Smooth muscle cell (in vitro differentiated cells): ENCODE measurements around the gene SLC38A10. TPM values are rescaled to one million over a fixed set of nuclear protein-coding genes. Genes with fewer than 3 reads are reported as not detected.

Source experiments
- DNase-seq: peaks from one replicate; lab custom pipeline; 2025; ENCODE audit not compliant: unreplicated experiment; lab: John Stamatoyannopoulos, UW
- H2AFZ ChIP-seq: fragments of 200-600 bp; sonication (generic); 2 replicates; pipeline ENCODE4 v1.6.0; 2016; ENCODE audit warnings: antibody characterized with exemption, low read depth, mild to moderate bottlenecking
- H3F3A ChIP-seq: fragments of 200-600 bp; sonication (generic); 2 replicates; pipeline ENCODE4 v1.6.0; 2017; ENCODE audit warnings: antibody characterized with exemption, low read depth
- H3K27ac ChIP-seq: fragments of 200-600 bp; sonication (generic); 2 replicates; pipeline ENCODE4 v1.5.1; 2016; ENCODE audit warnings: low read depth, mild to moderate bottlenecking
- H3K27me3 ChIP-seq: fragments of 200-600 bp; sonication (generic); 2 replicates; pipeline ENCODE4 v1.6.1; 2016; ENCODE audit warnings: low read depth, mild to moderate bottlenecking
- H3K36me3 ChIP-seq: fragments of 200-600 bp; sonication (generic); 2 replicates; pipeline ENCODE4 v1.5.1; 2016; ENCODE audit warnings: low read depth
- H3K4me1 ChIP-seq: fragments of 200-600 bp; sonication (generic); 2 replicates; pipeline ENCODE4 v1.5.1; 2016; ENCODE audit warnings: low read depth
- H3K4me2 ChIP-seq: fragments of 200-600 bp; sonication (generic); 2 replicates; pipeline ENCODE4 v1.6.0; 2016; ENCODE audit warnings: mild to moderate bottlenecking
- H3K4me3 ChIP-seq: fragments of 200-600 bp; sonication (generic); 2 replicates; pipeline ENCODE4 v1.5.1; 2016; ENCODE audit warnings: mild to moderate bottlenecking
- H3K79me2 ChIP-seq: fragments of 200-600 bp; sonication (generic); 2 replicates; pipeline ENCODE4 v1.6.0; 2016; ENCODE audit warnings: low read depth, mild to moderate bottlenecking
- H3K9ac ChIP-seq: fragments of 200-600 bp; sonication (generic); 2 replicates; pipeline ENCODE4 v1.6.0; 2016; ENCODE audit warnings: low read depth
- H3K9me3 ChIP-seq: fragments of 200-600 bp; sonication (generic); replicated peaks from 2 replicates; pipeline ENCODE4 v1.5.1; 2016; ENCODE audit warnings: low read depth
- H4K20me1 ChIP-seq: fragments of 200-600 bp; sonication (generic); 2 replicates; pipeline ENCODE4 v1.6.0; 2016; ENCODE audit warnings: low read depth
- WGBS: methylation state at CpG from one replicate; pipeline ENCODE4 v1.1.7; 2016; ENCODE audit warnings: low lambda C conversion rate; 5-methylcytosine and 5-hydroxymethylcytosine counted together
- polyA plus RNA-seq: library from polyadenylated mRNA; unstranded; fragments of >200 nt; fragmentation: Nextera tagmentation; extraction: Ambion mirVana; gene quantifications from 2 replicates; pipeline ENCODE4 v1.2.1, GENCODE V29; 2016
- total RNA-seq: library from RNA; depleted of rRNA; stranded (reverse); fragments of >200 nt; gene quantifications from 2 replicates; pipeline ENCODE4 v1.2.3, GENCODE V29; 2014
- TF ChIP-seq, protein P1 (sequence below): fragments of 200-600 bp; sonication (generic); IDR thresholded peaks from 2 replicates; pipeline ENCODE4 v1.5.1; 2017; ENCODE audit warnings: borderline replicate concordance, mild to moderate bottlenecking, antibody characterized with exemption; ENCODE audit not compliant: insufficient read depth, poor library complexity, severe bottlenecking

The SLC38A10 gene
- total and polyA plus RNA-seq, 2 experiments from 2014 or later = 61.6 to 97.1 TPM

DNA sequence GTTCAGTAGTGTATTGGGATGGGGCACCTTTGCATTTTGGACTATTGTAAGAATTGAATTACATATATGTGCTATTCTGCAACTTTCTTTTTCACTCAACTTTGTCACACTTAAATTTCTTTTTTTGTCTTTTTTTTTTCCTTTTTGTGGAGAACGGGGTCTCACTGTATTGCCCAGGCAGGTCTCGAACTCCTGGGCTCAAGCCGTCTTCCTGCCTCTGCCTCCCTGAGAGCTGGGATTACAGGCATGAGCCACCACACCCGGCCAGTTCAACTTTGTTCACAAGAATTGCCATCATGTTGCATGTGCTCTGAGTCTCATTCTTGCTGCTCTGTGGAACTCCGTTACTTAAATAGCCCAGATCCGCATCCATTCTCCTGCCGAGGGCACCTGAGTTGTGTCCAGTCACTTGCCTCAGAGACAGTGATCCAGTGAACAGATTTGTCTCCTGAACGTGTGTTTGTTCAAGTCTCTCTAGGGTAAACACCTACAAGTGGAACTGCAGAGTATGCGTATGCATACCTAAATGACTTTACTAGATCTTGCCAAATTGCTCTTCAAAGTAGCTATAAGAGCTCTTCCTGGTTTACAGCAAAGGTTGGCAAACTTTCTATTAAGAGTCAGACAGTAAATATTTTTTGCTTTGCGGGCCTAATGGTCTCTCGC, 3.4 kb upstream of the SLC38A10 start:
- Histone ChIP-seq H3K36me3 (no peaks in the 10 kb centered on the region), H3K27me3 (no peaks in the 10 kb centered on the region)
- 92% methylated on average over 11 of the region's 11 CpGs for WGBS

GRCh38 chr17:81295676-81296381, 722 bp upstream of the SLC38A10 start:
- no peak for DNase-seq
- Histone ChIP-seq H3K27me3 (no peaks in the 10 kb centered on the region), H3K27ac (peak overlapping the region; percentile 66)

More for the DNA sequence above, 3.4 kb upstream of the SLC38A10 start:
- TF ChIP-seq, protein P1, sequence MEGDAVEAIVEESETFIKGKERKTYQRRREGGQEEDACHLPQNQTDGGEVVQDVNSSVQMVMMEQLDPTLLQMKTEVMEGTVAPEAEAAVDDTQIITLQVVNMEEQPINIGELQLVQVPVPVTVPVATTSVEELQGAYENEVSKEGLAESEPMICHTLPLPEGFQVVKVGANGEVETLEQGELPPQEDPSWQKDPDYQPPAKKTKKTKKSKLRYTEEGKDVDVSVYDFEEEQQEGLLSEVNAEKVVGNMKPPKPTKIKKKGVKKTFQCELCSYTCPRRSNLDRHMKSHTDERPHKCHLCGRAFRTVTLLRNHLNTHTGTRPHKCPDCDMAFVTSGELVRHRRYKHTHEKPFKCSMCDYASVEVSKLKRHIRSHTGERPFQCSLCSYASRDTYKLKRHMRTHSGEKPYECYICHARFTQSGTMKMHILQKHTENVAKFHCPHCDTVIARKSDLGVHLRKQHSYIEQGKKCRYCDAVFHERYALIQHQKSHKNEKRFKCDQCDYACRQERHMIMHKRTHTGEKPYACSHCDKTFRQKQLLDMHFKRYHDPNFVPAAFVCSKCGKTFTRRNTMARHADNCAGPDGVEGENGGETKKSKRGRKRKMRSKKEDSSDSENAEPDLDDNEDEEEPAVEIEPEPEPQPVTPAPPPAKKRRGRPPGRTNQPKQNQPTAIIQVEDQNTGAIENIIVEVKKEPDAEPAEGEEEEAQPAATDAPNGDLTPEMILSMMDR = no peak
- H3K4me3 ChIP-seq = no peak overlapping the region
- no peak overlapping the region for H3K9ac ChIP-seq
- no peaks in the 10 kb centered on the region for H3F3A ChIP-seq
- peaks cover 4% of the 10 kb centered on the region for H3K4me1 ChIP-seq
- DNase-seq = no peak
- peaks cover 6% of the 10 kb centered on the region for H4K20me1 ChIP-seq
- no peak overlapping the region for H2AFZ ChIP-seq
- H3K79me2 ChIP-seq = peaks cover 23% of the 10 kb centered on the region
- H3K27ac ChIP-seq = no peak overlapping the region
- no peaks in the 10 kb centered on the region for H3K9me3 ChIP-seq
- H3K4me2 ChIP-seq = no peak overlapping the region

DNA sequence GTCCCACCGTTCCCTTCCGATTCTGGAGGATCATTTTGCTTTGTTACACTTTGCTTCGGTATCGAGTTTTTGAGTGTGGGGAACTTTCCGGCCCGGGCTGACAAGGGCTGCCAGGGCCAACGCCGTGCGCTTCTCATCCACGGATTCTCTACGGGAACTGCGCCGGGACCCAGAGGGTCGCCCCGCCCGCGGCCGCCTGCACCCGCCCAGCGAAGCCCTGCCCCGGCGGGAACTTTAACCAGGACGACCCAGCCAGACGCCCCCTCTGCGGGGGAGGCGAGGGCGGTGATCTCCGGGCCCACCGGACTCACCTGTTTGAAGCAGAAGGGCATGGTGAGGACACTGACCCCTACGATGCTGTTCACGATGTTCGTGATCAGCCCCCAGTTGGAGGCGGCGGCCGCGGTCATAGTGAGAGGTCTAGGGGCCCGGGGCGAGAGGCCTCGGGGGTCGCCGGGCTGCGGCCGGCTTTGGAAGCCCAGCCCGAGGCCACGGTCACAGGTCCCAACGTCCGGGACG, 536 bp downstream of the SLC38A10 start:
- H2AFZ ChIP-seq = peak overlapping the region; percentile 99
- WGBS = 4% methylated on average over 47 of the region's 48 CpGs
- no peak for DNase-seq
- H3K9me3 ChIP-seq = no peaks in the 10 kb centered on the region
- H3K27ac ChIP-seq = peak overlapping the region; percentile 66
- H3K9ac ChIP-seq = peak overlapping the region; percentile 59
- TF ChIP-seq, protein P1 = no peak
- peaks cover 4% of the 10 kb centered on the region for H3K4me1 ChIP-seq
- H3F3A ChIP-seq = no peaks in the 10 kb centered on the region
- no peaks in the 10 kb centered on the region for H3K36me3 ChIP-seq
- H3K27me3 ChIP-seq = no peaks in the 10 kb centered on the region
- peaks cover 60% of the 10 kb centered on the region for H3K79me2 ChIP-seq
- peak overlapping the region; percentile 69 for H3K4me3 ChIP-seq
- peaks cover 35% of the 10 kb centered on the region for H4K20me1 ChIP-seq
- peak overlapping the region; percentile 90 for H3K4me2 ChIP-seq

More at GRCh38 chr17:81295676-81296381, 722 bp upstream of the SLC38A10 start:
- peak overlapping the region; percentile 69 for H3K4me3 ChIP-seq
- peak overlapping the region; percentile 99 for H2AFZ ChIP-seq
- H3F3A ChIP-seq = no peaks in the 10 kb centered on the region
- H3K9ac ChIP-seq = peak overlapping the region; percentile 59
- H3K36me3 ChIP-seq = no peaks in the 10 kb centered on the region
- H3K9me3 ChIP-seq = no peaks in the 10 kb centered on the region
- peaks cover 23% of the 10 kb centered on the region for H4K20me1 ChIP-seq
- peak overlapping the region; percentile 90 for H3K4me2 ChIP-seq
- TF ChIP-seq, protein P1 = no peak
- H3K79me2 ChIP-seq = peaks cover 49% of the 10 kb centered on the region
- 30% methylated on average over 22 of the region's 22 CpGs for WGBS
- H3K4me1 ChIP-seq = peaks cover 4% of the 10 kb centered on the region
